Body of pancreas (tissue), 4 donors: Measurements from ENCODE around the gene PTRHD1. TPM values are rescaled to one million over a fixed set of nuclear protein-coding genes. Genes with fewer than 3 reads are reported as not detected.
"Not testable (repeated sequence)": the region's sequence is repeated elsewhere in the genome, so short reads cannot be mapped to it uniquely, and the experiment has no call there.

Experiments
- ATAC-seq: fragments of 150-250 bp; one replicate; pipeline ENCODE4 v1.9.1; 2016
- DNase-seq, 4 donors: peaks; one replicate each; pipeline ENCODE4 v3.0.0-alpha.2; 2019
- H3K27ac ChIP-seq, 4 donors: fragments of 200-600 bp; sonication (generic); 1 replicate in 3 of 4; 2 replicates in 1 of 4; pipeline versions ENCODE4 v1.5.1 to v1.6.1; 2016 to 2019; ENCODE audit warnings: mild to moderate bottlenecking in 1 of 4, mixed read lengths in 1 of 4, moderate library complexity in 1 of 4
- H3K27me3 ChIP-seq, 2 donors: fragments of 200-600 bp; sonication (generic); one replicate each; pipeline ENCODE4 v1.6.0; 2016; ENCODE audit warnings: mild to moderate bottlenecking in 1 of 2
- H3K36me3 ChIP-seq, 2 donors: fragments of 200-600 bp; sonication (generic); replicated peaks in 1 of 2; 2 replicates each; pipeline ENCODE4 v1.5.1; 2016; ENCODE audit warnings: low read depth in 2 of 2; ENCODE audit not compliant: insufficient read depth in 1 of 2
- H3K4me1 ChIP-seq: fragments of 200-600 bp; sonication (generic); one replicate; pipeline ENCODE4 v1.6.0; 2016
- H3K4me3 ChIP-seq, 2 donors: fragments of 200-600 bp; sonication (generic); 1 replicate in 1 of 2; 2 replicates in 1 of 2; pipeline ENCODE4 v1.5.1; 2016 to 2019
- H3K9me3 ChIP-seq, 3 donors: fragments of 200-600 bp; sonication (generic); 1 replicate in 2 of 3; 2 replicates in 1 of 3; pipeline ENCODE4 v1.5.1; 2016
- POLR2A ChIP-seq, 3 donors: fragments of 450-650 bp; IDR thresholded peaks; one replicate each; pipeline ENCODE4 v1.6.1; 2016; ENCODE audit warnings: antibody characterized with exemption in 3 of 3, mild to moderate bottlenecking in 2 of 3
- WGBS, 2 donors: methylation state at CpG; one replicate each; pipeline ENCODE4 v1.1.5; 2017; 5-methylcytosine and 5-hydroxymethylcytosine counted together
- intact Hi-C: fragments of 100-400 bp; cut with DNase I; formaldehyde crosslinking; loops from one replicate; pipeline ENCODE4 v1.15.1; 2023
- total RNA-seq, 2 donors: library from RNA; depleted of rRNA; stranded (reverse); fragments of >200 nt; gene quantifications; one replicate each; pipeline ENCODE4 v1.1.0, GENCODE V29; 2016
- TF ChIP-seq, protein P1 (sequence below), 7 experiments: fragments of 450-650 bp in 4 of 7; fragments of 200-600 bp in 3 of 7; sonication (generic) in 3 of 7; IDR thresholded peaks; one replicate each; pipeline ENCODE4 v1.5.1; 2016 to 2019; ENCODE audit warnings: antibody characterized with exemption in 7 of 7

The PTRHD1 gene
- total RNA-seq, 2 donors from 2014 or later = 13.7 to 15.5 TPM

GRCh38 chr2:24836206-24836605, 43.0 kb upstream of the PTRHD1 start:
- DNase-seq (no peak), ATAC-seq (no peak)
- peaks cover 4% of the 10 kb centered on the region for H3K4me1 ChIP-seq
- no peaks in the 10 kb centered on the region for H3K27me3 ChIP-seq
- WGBS, 2 donors = 91 to 97% methylated on average over 5 to 8 of the region's 8 CpGs
- TF ChIP-seq, protein P1, sequence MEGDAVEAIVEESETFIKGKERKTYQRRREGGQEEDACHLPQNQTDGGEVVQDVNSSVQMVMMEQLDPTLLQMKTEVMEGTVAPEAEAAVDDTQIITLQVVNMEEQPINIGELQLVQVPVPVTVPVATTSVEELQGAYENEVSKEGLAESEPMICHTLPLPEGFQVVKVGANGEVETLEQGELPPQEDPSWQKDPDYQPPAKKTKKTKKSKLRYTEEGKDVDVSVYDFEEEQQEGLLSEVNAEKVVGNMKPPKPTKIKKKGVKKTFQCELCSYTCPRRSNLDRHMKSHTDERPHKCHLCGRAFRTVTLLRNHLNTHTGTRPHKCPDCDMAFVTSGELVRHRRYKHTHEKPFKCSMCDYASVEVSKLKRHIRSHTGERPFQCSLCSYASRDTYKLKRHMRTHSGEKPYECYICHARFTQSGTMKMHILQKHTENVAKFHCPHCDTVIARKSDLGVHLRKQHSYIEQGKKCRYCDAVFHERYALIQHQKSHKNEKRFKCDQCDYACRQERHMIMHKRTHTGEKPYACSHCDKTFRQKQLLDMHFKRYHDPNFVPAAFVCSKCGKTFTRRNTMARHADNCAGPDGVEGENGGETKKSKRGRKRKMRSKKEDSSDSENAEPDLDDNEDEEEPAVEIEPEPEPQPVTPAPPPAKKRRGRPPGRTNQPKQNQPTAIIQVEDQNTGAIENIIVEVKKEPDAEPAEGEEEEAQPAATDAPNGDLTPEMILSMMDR (IDR thresholded peaks at IDR 0.05) = no peak
- no peak for TF ChIP-seq POLR2A (IDR thresholded peaks at IDR 0.05)
- no peak overlapping the region for H3K27ac ChIP-seq
- no peaks in the 10 kb centered on the region for H3K9me3 ChIP-seq
- no peaks in the 10 kb centered on the region for H3K36me3 ChIP-seq
- intact Hi-C loops = no loop called here
- no peak overlapping the region for H3K4me3 ChIP-seq

GRCh38 chr2:24835411-24835810, 42.2 kb upstream of the PTRHD1 start:
- DNase-seq, H3K27ac ChIP-seq, H3K36me3 ChIP-seq, ATAC-seq, H3K4me1 ChIP-seq, H3K9me3 ChIP-seq, intact Hi-C loops, H3K27me3 ChIP-seq, H3K4me3 ChIP-seq: not testable (repeated sequence)
- 93 to 99% methylated on average over 8 of the region's 8 CpGs for WGBS, 2 donors

GRCh38 chr2:24834733-24835395, 41.7 kb upstream of the PTRHD1 start:
- no peaks in the 10 kb centered on the region for H3K27me3 ChIP-seq
- peaks cover 4% of the 10 kb centered on the region for H3K4me1 ChIP-seq
- 91% methylated on average over 20 of the region's 20 CpGs for WGBS, 2 donors
- H3K36me3 ChIP-seq = no peaks in the 10 kb centered on the region
- no peak for ATAC-seq
- H3K4me3 ChIP-seq = no peak overlapping the region
- no peak overlapping the region for H3K27ac ChIP-seq
- TF ChIP-seq, protein P1 (IDR thresholded peaks at IDR 0.05) = no peak
- no peak for TF ChIP-seq POLR2A (IDR thresholded peaks at IDR 0.05)
- no peak for DNase-seq
- intact Hi-C loops = no loop called here
- H3K9me3 ChIP-seq = no peaks in the 10 kb centered on the region

DNA sequence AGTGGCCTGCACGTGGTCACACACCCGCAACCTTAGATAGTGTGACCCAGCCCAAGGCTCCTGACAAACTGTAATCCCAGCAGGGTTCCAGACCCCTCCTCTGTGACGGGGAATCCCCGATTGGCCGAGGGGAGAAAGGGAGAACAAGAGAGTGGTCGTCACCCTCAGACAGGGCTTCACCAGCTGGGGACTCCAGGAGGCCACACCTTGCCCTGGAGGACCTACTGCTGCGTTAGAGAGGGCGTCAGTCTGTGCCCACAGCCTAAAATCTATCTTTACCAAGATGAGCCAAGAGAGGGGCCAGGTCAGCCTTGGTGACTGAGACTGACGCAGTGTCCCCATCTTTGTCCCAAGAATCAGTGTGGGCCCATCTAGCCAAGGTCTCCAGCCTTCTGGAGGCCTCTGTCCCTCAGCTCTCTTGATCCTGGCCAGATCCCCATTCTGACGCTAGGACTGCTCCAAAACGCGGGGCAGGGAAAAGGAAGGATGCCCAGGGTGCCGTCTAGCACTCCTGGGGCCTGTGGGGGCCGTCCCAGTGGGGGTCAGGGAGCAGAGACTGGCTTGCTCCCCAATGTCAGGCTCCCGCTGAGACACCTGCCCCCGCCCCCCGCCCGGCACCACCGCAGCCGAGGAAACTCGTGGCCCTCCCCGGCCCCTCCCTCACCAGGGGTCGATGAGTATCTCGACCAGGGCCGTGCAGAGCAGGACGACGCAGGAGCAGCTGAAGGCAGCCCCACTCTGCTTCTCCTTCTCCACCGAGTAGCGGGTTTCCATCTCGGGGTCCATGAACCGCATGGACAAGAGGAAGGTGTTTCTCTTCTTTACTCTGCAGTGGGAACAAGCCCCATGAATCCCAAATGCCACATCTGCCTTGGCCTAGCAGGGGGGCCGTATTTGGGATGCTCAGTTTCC, 40.9 kb upstream of the PTRHD1 start:
- Histone ChIP-seq H3K4me3 (no peak overlapping the region), H3K27me3 (no peaks in the 10 kb centered on the region), H3K4me1 (peaks cover 4% of the 10 kb centered on the region), H3K9me3 (no peaks in the 10 kb centered on the region), H3K27ac (no peak overlapping the region), H3K36me3 (no peaks in the 10 kb centered on the region)
- DNase-seq (no peak), ATAC-seq (no peak)
- 87 to 92% methylated on average over 11 to 30 of the region's 32 CpGs for WGBS, 2 donors
- no peak for TF ChIP-seq POLR2A (IDR thresholded peaks at IDR 0.05)
- TF ChIP-seq, protein P1 (IDR thresholded peaks at IDR 0.05) = no peak
- intact Hi-C loops = no loop called here

DNA sequence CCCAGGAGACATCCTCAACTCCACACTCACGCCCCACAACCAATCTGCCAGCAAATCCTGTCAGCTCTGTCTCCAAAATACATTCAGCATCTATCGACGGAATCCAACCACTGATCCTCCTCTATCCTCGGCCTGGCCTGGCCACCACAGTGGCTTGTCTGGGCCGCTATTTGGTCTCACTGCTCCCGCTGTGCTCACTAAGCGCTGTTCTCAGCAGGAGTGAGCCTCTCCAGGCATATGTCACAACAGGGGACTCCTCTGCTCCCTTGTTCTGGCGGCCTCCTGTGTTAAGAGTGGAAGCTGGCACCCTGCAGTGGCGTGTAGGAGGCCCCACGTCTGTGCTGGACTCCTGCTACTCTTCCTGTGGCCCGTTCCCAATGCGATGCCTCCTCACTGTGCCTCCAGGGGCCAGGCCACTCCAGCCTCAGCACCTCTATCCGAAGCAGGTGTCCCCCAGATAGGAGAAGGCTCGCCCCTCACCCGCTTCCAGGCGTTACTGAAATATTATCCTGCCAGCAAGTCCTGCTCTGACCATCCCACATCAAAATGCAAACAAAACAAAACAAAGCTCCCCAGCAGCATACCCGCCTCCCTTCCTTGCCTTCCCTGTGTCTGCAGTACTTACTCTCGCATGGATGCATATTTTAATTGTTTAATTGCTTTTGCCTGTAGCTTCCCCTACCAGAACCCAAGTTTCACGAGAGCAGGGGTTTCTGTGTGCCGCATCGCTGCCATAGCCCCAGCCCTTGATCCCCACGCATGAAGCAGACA, 39.9 kb upstream of the PTRHD1 start:
- intact Hi-C loops = no loop called here
- WGBS, 2 donors = 90 to 92% methylated on average over 22 of the region's 22 CpGs
- ATAC-seq = no peak
- no peaks in the 10 kb centered on the region for H3K36me3 ChIP-seq
- TF ChIP-seq, protein P1 (IDR thresholded peaks at IDR 0.05) = no peak
- no peak for TF ChIP-seq POLR2A (IDR thresholded peaks at IDR 0.05)
- no peak overlapping the region for H3K27ac ChIP-seq
- no peaks in the 10 kb centered on the region for H3K27me3 ChIP-seq
- no peaks in the 10 kb centered on the region for H3K9me3 ChIP-seq
- H3K4me1 ChIP-seq = peaks cover 4% of the 10 kb centered on the region
- H3K4me3 ChIP-seq = no peak overlapping the region
- DNase-seq = no peak
